GM12875 (cell line): ENCODE measurements around the gene COL23A1.
A peak's percentile ranks its signal among the peaks of the same experiment; 100 is the strongest.
"Not testable (repeated sequence)": the region's sequence is repeated elsewhere in the genome, so short reads cannot be mapped to it uniquely, and the experiment has no call there.

Experiments
- H3K4me3 ChIP-seq: one replicate; pipeline ENCODE4 v1.5.1; 2011; ENCODE audit warnings: low read depth, low read length, control low read depth
- CTCF ChIP-seq: IDR thresholded peaks from 2 replicates; pipeline ENCODE4 v1.5.1; 2011; ENCODE audit warnings: low read depth, mild to moderate bottlenecking, control low read depth, inconsistent platforms, low read length, moderate library complexity, borderline replicate concordance; ENCODE audit not compliant: insufficient read depth

COL23A1 gene

GRCh38 chr5:178256746-178257145, 333.4 kb downstream of the COL23A1 start:
- H3K4me3 ChIP-seq = no peak overlapping the region
- no peak for TF ChIP-seq CTCF

- H3K4me3 ChIP-seq = not testable (repeated sequence)
These were observed 336.6 kb downstream of the COL23A1 start for GRCh38 chr5:178253632-178254031.

GRCh38 chr5:178252258-178252657, 337.9 kb downstream of the COL23A1 start:
- no peak overlapping the region for H3K4me3 ChIP-seq
- TF ChIP-seq CTCF = no peak

GRCh38 chr5:178250263-178250662, 339.9 kb downstream of the COL23A1 start:
- H3K4me3 ChIP-seq = no peak overlapping the region
- no peak for TF ChIP-seq CTCF

GRCh38 chr5:178249191-178249989, 340.8 kb downstream of the COL23A1 start:
- H3K4me3 ChIP-seq = no peak overlapping the region
- TF ChIP-seq CTCF = no peak

GRCh38 chr5:178248750-178249149, 341.4 kb downstream of the COL23A1 start:
- H3K4me3 ChIP-seq = no peak overlapping the region
- TF ChIP-seq CTCF = no peak

- TF ChIP-seq CTCF = 0 out of 2 replicates have a peak, but pooled peaks have one; percentile 10
These were observed 342.4 kb downstream of the COL23A1 start for GRCh38 chr5:178247481-178248456.

More at GRCh38 chr5:178247481-178248456, 342.4 kb downstream of the COL23A1 start:
- no peak overlapping the region for H3K4me3 ChIP-seq
